Fibroblast of skin of left biceps (primary cell): ENCODE results near the gene EEIG1.

Experiments used
- DNase-seq, 2 experiments: peaks; one replicate each; pipeline ENCODE4 v3.0.0-alpha.2; 2013; ENCODE audit warnings: low read depth in 2 of 2

The EEIG1 gene

DNA sequence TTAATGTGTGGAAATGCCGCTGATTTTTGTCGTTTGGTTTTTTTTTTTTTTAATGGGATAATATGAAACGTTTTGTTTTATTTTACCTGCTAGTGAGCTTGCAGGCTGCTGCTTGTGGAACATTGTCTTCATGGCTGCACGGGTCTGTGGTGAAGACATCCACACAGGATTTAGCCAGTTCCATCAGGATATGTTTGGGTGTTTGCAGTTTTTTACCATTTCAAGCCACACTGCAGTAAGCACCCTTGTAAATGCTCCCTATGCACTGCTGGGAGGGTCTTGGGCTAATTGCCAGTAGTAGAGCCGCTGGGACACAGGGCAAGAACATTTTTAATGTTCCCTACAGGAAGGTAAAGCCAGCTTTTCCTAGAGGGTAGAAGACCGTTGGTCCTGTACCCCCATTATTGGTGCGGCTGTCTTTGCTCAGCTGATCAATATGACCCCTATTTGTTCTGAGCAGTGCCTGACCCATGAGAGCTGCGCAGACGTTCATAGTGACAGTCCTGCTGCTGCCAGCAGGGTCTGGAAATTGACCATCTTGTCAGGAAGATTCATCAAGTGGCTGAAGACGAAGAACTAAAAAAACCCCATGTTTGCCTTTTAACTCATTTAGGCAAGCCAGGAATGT is 20.5 kb upstream of the EEIG1 start:
- no peak for DNase-seq

DNA sequence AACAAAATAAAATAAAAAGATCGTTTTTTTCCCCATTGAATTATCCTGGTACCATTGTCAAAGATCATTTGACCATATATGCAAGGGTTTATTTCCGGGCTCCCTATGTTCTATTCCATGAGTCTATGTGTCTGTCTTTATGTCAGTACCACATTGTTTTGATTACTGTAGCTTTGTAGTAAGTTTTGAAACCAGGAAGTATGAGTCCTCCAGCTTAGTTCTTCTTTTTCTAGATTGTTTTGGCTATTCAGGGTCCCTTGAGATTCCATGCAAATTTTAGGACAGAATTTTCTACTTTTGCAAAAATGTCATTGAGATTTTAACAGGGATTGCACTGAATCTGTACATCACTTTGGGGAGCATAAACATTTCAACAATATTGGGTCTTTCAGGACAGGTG is 18.7 kb upstream of the EEIG1 start:
- no peak for DNase-seq

DNA sequence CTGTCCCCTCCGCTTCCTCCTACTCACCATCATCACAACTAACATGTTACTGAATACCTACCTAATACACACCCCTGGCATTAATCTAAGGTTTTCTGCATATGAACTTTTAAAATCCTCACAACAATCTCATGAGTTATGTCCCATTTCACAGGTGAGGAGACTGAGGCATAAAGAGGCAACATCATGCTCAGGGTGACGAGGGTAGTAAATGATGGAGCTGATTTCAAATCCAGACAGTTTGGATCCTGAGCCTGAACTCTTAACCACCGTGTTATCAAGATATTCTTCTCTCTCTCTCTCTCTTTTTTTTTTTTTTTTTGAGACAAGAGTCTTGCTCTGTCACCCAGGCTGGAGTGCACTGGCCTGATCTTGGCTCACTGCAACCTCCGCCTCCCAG is 12.9 kb upstream of the EEIG1 start:
- no peak for DNase-seq

DNA sequence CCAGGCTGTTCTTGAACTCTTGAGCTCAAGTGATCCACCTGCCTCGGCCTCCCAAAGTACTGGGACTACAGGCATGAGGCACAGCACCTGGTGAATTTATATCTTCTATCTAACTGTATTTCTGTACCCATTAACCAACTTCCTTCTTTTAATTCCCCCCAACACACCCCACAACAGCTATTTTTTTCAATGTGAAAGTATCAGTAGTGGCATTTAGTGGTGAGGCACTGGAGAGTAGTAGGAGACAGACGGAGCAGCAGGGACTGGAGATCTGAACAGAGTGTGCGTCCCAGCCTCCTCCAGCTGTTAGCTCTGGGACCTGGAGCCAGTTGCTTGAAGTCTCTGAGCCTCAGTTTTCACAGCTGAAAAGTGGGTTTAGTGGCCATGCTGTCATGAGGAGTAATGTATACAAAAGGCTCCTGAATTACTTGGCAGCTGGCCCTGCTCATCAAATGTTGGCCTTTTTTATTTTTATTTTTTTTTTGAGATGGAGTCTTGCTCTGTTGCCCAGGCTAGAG is 11.0 kb upstream of the EEIG1 start:
- no peak for DNase-seq

DNA sequence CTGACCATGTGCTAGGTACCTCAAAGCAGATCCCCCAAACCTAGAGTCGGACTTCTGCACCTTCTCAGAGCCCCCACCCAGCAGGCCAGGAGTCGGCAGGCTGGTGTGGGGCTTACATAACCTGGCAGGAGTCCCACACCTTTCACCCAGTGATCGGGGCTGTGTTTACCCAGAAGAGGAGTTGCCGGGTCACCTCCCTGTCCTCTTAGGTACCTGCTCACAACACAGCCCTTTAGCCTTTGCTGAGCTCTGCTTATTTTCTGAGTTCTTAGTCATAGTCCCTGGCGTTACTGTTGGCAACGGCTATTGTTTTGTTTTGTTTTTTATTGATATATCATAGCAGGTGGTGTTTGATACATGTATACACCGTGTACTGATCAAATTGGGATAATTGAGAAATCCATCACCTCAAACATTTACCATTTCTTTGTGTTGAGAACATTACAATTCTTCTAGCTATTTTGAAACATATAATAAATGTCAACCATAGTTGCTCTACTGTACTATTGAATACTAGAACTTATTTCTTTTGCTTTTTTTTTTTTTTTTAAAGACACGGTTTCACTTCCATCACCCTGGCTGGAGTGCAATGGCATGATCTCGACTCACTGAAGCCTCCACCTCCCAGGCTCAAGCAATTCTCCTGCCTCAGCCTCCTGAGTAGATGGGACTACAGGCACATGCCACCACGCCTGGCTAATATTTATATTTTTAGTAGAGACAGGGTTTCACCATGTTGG is 10.4 kb upstream of the EEIG1 start:
- no peak for DNase-seq

DNA sequence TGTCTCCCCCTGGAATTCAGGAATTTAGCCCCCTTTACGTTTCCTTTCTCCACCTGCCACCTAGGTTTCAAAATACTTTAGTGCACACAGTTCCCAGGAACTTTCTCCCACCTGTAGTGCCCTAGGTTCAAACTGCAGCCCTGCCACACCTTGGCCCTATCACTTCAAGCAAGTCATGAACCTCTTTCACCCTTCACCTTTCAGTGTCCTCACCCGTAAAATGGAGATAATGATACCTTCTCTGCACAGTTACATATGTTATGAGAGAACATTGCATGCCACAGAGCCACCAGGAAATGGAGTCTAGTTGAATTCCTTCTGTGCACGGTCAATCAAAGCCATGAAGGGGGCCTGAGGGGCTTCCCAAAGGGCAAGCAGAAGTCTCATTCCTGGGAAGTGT is 9.8 kb upstream of the EEIG1 start:
- DNase-seq = no peak

DNA sequence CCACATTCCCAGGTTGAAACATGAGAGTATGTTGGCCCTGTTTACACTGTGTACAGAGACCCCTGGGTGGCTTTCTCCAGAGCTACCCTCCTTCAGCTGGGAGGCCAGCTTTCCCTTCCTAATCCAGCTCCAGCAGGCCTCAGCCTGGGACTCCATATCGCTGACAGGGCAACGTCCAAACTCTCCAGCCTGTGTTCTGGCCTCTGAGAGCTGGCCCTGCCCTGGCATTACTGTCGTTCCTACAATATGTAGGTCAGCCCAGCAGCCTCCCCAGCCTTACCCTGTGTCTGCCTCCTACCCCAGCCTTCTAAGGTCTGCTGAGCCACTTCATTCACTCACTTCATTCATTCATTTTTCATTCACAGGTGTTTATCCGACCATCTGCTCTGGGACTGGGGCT is 8.3 kb upstream of the EEIG1 start:
- no peak for DNase-seq

DNA sequence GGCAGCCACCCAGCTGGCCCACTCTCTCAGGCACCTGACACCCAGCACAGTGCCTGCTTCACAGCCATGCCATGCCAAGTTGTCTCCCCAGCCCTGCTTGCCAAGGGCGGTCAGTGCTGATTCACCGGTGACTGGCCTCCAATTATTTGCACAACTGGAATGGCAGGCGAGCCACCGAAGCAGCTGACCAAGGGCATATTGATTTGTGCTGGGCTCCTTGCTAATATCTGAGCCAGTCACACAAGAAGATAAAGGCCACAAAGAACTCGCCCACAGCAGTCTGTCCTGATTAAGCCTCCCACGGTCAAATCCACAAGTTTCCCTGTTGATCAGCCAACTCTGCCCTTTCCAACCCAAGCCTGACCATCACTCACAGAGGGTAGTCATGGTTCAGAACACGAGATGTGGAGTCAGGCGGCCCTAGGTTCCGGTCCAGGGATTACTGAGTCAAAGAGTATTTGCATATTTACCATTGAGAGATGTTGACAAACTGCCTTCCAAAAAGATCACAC is 6.4 kb upstream of the EEIG1 start:
- no peak for DNase-seq

DNA sequence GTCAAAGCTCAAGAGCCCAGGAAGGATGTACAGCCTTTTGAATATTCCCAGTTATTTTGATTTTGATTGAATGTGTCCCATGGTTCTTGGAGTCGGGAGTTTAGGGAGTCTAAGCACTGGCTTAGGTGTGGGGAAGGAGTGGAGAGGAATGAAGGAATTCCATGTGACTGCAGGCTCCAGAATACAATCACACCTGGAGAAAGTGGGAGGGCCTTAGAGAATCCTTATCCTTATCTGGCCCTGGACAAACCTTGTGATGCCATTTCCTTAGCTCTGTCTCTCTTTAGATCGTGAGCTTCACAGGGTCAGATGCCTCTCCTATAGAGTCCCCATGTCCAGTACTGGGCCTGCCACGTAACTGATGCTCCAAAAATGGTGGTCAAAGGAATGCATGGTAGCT is 4.2 kb upstream of the EEIG1 start:
- no peak for DNase-seq

DNA sequence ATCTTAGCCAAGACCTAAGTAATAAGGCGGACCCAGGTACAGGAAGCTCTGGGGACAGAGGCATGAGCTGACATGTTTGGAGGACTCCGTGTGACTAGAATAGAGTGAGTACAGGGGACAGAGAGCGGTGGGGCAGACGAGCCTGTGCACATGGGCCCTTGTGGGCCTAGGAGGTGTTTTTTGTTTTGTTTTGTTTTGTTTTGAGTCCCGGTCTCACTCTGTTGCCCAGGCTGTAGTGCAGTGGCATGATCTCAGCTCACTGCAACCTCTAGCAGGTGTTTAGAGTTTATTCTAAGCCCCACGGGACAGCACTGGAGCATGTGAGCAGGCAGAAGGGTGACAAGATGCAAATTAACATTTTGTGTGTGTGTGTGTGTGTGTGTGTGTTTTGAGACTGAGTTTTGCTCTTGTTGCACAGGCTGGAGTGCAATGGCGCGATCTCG is 3.1 kb upstream of the EEIG1 start:
- no peak for DNase-seq

DNA sequence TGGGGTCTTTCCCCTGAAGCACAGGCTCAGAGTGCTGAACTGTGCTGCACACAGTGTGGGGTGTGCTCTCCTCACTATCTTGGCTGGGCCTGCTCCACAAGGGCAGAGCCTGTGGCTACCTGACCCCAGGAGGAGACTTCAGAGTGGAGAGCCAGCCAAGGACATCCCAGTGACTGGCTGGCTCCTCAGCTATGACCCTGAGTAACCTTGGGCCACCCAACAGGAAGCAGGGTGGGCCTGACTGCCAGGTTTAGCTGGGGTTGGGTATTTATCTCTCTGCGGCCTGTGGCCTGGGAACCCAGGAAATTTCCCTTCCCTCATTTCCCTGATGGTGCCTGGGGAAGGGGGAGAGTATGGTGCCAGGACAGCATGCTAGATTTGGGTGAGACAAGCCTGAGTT is 2.1 kb upstream of the EEIG1 start:
- no peak for DNase-seq

DNA sequence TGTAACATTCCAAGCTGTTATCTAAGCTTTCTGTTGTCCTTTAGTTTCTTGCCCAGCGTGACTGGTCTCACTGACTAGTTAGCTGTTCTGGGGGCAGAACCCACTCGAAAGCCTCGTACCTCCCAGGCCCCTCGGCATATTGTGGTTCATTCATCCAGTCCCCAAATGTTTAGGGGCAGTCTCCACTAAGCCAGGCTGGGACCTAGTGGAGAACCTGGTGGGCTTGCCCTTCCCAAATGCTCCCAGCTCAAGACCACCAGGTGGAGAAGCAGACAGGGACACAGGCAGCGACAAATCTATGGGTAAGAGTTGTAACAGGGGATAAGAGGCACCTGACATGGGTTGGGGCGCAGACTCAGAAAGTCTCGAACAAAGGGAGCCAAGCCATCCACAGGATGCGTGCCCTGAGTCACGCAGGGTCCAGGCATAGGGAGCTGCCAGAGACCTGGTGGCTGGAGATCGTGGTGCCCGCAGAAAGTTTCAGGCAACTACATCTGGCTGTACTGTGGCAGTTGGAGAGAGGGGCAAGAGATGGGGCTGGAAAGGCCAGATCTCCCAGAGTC is 851 bp upstream of the EEIG1 start:
- no peak for DNase-seq

DNA sequence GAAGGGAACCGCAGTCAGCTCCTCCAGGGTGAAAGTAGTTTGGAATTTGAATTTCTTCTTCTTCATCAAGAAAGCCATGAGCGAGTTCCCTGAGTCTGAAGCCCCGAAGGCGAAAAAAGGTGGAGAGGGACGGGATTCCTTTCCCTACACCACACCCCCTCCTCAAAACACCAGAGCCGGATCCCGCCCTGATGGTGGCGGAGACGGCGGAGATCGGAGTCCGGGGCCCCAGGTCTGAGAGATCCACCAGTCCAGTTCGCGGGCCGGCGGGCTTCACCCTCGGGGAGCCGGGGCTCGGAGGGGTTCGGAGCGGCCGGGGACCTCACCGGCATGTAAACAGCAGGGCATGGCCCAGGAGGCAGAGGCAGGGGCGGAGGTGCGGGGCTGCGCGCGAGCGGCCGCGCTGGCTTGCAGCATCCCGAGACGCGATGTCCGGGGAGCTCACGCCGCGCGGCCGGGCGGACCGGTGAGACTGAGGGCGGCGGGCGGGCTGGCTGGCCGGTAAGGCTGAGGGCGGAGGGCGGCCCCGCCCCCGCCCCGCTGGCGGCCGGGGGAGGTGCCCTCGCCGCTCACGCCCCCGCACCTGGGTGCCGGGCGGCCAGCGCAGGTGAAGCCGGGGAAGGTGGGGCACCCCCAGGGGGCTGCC is 606 bp downstream of the EEIG1 start:
- DNase-seq = no peak

DNA sequence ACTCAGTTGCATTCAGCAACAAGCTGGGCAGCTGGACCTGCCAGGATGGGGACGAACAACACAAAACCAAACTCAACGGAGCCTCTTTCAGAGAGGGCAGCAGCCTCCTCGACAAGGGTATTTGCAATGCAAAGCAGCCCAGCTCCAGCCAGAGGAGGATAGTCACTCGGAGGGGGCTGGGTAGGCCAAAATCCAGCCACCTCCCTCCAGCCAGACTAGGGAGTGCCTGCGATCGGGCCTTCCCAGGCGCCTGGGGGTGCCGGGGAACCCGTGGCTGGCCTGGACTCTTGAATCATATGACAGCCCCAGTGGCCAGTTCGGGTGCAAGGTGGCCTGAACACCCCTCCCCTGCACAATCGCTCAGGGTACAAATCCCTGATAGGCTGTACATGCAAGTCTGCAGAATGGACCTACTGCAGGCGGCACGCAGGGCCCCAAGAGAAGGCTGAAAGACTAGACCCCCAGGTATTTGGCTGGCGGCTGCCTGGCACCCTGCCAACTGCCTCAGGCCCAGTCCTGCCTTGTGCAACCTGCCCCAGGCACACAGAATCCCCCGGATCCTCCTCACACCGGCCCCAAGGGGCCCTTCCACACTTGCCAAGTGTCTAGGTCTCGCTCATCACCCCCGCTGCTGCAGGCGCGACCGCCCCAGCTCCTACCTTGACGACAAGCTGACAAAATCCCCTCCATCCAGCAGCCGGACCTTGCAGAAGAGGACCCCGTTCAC is 1.3 kb downstream of the EEIG1 start:
- DNase-seq = no peak

DNA sequence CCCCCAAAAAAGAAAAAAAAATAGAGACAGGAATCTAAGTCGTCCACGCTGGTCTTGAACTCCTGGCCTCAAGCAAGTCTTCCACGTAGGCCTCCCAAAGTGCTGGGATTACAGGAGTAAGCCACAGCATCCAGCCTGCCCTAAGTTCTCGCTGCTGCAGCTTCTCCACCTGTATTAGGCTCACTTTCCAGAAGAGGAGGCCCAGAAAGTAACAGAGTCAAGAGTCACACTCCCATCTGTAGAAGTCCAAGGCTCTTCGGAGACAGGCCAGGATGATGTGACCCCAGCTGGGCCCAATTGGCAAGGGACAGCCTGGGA is 1.8 kb downstream of the EEIG1 start:
- no peak for DNase-seq

DNA sequence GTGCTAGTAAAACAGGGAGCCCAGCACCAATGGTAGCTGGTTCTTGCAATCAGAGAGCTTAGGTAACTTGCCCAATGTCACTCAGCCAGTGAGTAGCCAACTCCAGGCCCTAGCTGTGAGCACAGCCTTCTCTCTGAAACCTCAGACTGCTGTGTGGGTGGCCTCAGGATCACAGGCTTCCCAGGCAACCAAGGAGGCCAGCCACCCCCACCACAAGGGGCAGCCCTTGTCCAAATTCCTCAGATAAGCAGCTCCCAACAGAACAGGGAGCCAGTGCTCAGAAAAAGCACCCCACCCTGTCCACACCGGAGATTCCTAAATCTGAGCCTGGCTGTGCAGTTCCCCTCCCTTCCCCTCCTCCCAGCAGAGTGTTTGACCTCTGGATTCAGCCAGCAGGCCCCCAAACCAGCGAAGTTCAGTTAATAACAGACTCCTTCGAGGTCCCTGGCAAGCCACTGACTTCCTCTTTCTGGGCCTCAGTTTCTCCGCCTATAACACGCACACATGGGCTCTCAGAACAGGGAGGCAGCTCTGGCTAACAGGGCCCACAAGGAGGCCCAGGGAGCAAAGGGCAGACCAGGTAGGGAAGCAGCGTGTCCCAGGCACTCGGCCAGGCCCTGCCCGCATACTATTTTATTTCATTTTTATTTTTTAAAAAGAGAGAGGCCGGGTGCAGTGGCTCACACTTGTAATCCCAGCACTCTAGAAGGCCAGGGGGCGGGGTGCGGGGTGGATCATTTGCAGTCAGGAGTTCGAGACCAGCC is 2.7 kb downstream of the EEIG1 start:
- DNase-seq = no peak

DNA sequence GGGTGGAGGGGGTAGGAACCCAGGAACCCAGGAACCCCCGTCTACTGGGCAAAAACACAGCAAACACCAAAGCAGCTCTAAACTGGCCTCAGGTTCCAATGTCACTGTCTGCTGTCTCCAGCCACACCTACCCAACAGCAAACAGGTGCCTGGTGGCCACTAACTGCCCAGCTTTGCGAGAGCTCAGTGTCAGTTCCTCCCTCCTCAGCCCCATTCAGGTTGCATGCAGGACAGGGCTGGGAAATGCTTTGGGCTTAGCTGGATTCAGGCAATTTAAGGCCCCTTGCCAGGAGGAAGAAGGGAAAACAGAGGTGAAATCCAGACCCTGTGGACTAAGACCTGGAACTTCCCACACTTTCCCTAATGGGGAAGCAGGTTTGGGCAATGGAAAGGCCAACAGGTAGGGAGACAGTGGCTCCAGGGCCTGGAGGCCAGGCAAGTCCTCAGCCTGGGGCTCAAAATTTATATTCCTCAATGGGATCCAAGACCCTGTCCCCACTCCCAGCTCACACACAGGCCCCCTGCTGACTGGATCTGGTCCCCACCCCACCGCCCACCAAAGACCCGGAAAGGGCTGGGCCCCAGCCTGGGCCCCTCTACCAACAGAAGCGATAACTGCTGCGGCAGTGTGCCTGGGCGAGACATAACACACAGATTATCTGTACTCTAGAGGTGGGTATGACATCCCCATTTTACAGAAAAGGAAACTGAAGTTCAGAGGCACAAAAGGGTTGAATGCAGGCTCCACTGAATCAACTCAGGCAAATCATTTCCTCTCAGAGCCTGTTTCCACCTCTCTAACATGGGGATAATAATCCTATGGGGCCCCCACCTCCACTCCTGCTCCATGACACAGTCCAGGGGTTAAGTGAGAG is 3.5 kb downstream of the EEIG1 start:
- DNase-seq = no peak

DNA sequence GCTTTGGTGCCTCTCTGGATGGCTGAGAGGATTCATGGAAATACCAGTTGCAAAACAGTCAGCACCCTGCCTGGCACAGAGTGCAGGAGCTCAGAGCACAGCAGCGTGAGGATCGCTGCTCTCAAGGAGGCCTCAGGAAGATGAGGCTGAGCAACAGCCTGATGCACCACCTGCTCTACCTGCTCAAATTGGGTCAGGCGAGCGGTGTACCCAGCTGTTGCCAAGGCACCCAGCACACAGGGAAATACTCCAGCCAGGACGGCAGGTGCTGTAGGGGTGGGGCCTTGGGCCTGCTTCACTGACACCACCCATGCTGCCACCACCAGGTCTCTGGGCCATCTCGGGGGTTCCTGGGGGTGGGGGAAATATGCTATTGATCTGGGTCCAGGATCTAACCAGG is 4.3 kb downstream of the EEIG1 start:
- DNase-seq = no peak

DNA sequence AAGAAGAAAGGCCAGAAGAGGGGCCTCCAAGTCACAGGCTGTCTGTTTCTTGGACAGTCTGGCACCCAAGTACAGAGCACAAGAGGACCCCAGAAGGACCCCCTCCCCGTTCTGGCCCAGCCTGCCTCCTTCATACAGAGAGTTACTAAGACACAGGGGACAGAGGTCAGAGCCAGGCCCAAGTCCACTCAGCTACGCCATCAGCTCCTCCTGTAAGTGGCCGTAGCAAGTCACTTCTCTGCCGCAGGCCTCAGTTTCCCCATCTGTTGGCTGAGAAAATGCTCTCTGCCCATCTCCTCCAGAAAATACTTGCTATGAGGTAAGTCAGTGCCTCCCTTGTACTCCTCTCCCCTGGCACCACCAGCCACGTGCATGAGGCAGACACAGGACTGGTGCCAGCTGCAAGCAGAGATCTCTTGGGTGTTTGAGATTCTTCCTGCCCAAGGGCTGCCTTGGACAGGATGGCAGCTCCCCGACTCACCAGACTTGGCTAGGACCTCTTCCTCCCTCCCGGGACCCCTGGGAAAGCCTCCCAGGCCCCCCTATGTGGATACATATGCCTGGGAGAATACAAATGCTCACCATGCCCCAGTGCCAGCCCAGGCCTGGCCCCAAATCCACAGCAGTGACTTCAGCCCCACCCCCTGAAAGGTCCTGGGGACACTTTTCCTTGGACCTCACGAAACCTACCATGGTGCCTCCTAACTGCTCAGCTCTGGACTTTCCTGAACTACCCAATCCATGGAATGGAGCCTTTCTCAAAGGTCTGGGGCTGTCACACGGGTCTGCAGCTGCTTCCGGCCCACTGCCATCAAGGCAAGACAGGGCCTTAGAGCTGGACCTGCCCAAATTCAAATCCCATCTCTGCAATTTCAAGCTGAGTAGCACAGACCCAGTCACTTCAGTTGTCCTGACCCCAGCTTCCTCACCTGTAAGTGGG is 5.1 kb downstream of the EEIG1 start:
- DNase-seq = no peak
